NCI-H1092 treated with DMSO at 0.1 percent for 48 hours (cell line): ENCODE measurements around the gene PSMB1.
"Not testable (repeated sequence)": the region's sequence is repeated elsewhere in the genome, so short reads cannot be mapped to it uniquely, and the experiment has no call there.

Experiments
- DNase-seq: peaks from one replicate; lab custom pipeline; 2025; lab: John Stamatoyannopoulos, UW

The PSMB1 gene

GRCh38 chr6:170535004-170535403 lies 18.1 kb downstream of the PSMB1 start:
- DNase-seq = no peak

DNA sequence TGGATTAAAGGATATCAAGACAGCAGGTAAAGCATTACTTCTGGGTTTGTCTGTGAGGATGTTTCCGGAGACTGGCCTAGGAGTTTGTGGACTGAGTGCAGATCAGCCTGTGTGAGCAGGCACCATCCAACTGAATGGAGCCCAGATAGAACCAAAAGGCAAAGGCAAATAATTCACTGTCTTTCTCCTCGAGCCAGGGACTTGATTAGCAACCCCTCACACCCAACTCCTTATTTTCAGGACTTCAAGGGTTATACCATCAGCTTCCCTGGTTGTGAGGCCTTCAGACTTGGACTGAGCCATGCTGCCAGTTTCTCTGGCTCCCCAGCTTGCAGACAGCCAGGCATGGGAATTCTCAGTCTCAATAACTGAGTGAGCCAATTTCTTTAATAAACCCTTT lies 19.3 kb downstream of the PSMB1 start:
- DNase-seq = no peak

DNA sequence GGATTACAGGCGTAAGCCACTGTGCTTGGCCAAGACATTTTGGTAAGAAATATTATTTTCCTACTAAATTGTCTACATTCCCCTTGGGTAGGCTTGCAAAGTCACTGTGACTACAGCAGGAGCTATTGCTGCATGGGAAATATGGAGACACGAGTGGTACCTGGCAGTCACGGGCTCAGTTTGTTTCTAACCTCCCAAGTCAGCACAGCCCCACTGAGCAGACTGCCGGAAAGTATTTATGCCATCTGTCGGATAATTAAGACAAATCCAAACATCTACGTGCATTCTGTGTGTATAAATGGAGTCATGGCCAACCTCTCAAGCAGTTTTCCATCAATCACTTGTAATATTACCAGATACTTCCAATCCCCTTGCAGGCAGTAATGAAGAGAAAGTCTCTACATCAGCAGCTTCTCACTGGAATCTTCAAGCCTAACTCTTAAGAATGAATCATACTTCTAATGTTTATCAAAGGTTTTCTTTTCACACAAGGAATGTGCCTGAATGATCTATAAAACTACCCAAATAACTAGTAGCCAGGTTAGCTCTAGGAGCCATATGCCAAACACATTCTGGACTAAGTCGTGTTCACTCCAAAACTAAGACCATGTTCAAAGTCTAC lies 20.1 kb downstream of the PSMB1 start:
- DNase-seq = no peak

DNA sequence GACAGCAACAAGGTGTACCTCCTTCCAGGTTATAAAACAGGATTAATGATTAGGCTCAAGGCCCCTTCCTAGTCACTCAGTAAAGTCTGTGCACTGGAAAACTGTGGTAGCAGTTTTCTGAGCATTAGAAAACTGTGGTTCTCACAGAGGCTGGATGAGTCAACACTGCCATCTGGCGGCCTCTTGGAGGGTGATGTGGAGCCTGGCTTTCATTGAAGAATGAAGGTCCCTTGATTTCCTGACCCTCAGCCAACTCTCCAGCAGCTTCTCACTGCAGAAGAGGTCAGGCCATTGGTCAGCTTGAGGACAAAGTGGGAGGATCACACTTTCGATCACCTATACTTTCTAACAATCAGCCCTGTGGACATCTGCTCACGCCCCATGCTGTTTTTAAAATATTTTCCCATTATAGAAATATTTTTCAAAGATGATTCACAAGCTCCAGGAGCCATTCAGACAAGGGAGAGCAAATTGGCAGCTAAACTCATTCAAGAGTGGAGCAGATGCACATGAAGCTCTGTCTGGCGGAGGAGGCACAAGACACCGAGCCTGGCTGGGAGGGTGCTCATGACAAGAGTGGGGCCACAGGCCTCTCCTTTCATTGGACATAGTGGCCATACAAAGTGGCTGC lies 23.2 kb downstream of the PSMB1 start:
- peak; percentile 86 for DNase-seq

DNA sequence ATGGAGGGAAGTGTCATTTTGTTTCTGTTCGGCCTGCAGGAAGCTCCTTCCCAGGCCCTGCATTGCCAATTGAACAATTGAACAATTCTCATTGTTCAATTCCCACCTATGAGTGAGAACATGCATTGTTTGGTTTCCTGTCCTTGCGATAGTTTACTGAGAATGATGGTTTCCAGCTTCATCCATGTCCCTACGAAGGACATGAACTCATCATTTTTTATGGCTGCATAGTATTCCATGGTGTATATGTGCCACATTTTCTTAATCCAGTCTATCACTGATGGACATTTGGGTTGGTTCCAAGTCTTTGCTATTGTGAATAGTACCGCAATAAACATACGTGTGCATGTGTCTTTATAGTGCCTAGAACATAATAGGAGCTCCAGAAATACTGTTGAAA lies 25.1 kb downstream of the PSMB1 start:
- DNase-seq = not testable (repeated sequence)

DNA sequence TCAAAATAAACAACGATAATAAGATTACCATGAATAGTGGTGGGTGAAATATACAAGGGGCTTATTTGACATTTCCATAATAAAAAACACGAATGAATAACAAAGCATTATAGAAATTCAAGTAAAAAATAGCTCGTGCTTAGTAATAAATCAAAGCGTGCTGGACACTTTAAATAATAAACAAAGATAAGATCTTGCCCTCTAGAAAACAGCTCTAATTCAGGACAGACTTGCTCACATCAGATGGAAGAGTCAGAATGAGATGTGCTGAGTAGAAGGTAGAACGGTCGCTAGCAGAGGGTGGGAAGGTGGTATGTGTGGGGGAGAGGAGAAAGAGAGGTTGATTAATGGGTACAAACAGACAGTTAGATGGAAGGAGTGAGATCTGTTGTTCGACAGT lies 27.3 kb downstream of the PSMB1 start:
- no peak for DNase-seq

DNA sequence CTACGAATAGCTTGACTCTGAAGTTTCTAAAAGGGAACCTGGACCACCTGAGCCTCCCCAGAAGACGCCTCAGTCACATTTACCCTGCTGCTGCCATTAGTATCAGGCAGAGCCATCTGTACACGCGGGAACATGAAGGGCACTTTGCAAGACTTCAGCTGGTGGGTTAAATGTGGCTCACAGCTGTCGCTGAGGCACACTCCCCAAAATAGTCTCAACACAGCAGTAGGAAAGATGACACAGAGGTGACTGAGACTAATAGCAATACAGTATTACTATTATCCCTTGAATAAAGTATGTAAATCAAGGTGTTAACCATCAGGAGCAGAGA lies 29.0 kb downstream of the PSMB1 start:
- no peak for DNase-seq

DNA sequence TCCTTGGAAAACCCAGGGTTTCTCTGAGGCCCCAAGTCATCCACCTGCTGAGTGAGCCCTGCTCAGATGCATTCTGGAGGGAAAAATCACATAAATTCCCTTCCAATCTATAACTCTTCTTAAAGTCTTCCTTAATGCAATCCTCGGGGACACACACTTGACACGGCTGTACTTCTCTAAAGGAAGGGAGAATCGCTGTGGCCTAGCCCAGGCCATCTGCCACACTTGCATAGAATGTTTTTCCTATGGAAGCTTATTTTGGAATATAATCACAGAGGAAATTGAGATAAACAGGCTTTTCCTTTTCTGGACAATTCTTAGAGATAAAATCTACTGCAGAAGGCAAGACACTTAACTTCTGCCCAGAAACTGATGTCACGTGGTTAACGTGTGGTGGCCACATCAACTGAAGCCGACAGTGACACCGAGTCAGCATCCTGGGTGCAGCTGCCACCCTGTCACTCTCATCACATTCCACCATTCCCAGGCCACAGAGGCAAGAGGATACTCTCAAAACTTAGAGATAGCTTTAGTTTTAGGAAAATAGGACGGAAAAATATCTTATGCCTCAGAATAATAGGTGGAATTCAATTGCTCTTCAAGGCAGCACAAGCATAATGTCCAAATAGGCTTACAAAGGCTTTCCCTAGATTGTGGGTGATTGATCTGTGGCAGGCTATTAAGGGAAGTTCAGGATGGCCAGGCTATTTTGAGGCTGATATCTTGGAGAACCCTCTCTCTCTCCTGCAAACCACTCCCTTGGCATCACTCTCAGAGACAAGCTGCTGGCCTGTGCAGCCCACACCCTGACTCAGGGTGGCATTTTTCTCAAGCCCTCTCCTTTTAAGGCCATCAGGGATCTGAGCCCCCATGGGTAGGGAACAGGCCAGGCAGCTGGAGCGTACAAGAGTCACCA lies 29.6 kb downstream of the PSMB1 start:
- DNase-seq = no peak

DNA sequence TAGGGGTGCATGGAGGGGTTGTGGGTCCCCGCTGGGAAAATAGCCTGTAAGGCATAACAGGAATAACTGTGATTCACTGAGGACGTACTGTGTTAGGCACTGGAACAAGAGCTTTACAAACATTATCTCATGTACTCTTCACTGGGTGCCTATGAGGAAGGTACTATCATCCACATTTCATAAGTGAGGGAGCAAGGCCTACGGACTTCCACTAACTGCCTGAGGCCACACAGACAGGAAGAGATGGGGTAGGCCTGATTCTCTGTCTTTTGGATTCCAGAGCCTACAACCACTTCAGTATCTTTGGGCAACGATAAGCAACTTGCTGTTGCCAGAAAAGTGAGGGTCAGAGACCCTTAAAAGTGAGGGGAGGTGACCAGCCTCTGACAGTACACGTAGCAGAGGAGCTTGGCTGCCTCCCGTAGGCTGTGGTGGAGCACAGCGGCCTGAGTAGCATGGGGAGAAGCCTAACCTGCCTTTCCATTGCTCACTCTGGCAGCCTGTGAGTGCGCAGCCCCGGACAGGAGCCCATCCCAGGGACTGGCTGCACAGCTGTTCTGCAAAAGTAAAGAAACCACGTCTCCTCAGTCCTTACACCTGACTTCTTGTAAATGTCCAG lies 30.4 kb downstream of the PSMB1 start:
- peak; percentile 69 for DNase-seq

- peak; percentile 92 for DNase-seq
These were observed 36.1 kb downstream of the PSMB1 start for GRCh38 chr6:170516783-170517616.

DNA sequence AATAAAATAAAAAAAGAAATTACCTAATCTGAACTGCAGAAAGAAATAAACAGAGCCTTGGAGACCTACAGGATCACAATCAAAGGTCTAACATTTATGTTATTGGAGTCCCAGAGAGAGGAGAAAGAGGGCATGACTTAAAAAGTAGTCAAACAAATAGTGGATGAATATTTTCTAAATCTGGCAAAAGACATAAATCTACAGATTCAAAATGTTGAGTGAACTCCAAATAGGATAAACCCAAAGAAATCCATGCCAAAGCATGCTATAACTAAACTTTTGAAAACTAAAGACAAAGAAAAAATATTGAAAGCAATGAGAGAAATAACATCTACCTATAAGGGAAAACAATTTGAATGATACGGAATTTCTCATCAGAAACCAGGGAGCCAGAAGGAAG lies 38.2 kb downstream of the PSMB1 start:
- no peak for DNase-seq

GRCh38 chr6:170512249-170512648 lies 40.9 kb downstream of the PSMB1 start:
- DNase-seq = no peak

- no peak for DNase-seq
These were observed 42.5 kb downstream of the PSMB1 start for GRCh38 chr6:170510631-170511030.

- DNase-seq = no peak
These were observed 43.4 kb downstream of the PSMB1 start for GRCh38 chr6:170509723-170510018.

DNA sequence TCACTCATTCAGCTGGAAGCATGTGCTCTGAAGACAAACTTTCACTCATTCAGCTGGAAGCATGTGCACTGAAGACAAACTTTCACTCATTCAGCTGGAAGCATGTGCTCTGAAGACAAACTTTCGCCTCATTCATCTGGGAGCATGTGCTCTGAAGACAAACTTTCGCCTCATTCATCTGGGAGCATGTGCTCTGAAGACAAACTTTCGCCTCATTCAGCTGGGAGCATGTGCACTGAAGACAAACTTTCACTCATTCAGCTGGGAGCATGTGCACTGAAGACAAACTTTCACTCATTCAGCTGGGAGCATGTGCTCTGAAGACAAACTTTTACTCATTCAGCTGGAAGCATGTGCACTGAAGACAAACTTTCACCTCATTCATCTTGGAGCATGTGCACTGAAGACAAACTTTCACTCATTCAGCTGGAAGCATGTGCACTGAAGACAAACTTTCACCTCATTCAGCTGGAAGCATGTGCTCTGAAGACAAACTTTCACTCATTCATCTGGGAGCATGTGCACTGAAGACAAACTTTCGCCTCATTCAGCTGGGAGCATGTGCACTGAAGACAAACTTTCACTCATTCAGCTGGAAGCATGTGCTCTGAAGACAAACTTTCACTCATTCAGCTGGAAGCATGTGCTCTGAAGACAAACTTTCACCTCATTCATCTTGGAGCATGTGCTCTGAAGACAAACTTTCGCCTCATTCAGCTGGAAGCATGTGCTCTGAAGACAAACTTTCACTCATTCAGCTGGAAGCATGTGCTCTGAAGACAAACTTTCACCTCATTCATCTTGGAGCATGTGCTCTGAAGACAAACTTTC lies 44.0 kb downstream of the PSMB1 start:
- not testable (repeated sequence) for DNase-seq

- not testable (repeated sequence) for DNase-seq
These were observed 44.8 kb downstream of the PSMB1 start for GRCh38 chr6:170508275-170508674.

DNA sequence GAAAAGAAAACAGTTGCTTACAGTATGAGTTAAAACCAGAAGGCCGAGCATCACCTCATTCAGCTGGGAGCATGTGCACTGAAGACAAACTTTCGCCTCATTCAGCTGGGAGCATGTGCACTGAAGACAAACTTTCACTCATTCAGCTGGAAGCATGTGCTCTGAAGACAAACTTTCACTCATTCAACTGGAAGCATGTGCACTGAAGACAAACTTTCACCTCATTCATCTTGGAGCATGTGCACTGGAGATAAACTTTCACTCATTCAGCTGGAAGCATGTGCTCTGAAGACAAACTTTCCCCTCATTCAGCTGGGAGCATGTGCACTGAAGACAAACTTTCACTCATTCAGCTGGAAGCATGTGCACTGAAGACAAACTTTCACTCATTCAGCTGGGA lies 45.4 kb downstream of the PSMB1 start:
- not testable (repeated sequence) for DNase-seq

- DNase-seq = no peak
These were observed 46.7 kb downstream of the PSMB1 start for GRCh38 chr6:170506446-170506845.

- peak; percentile 41 for DNase-seq
These were observed 47.8 kb downstream of the PSMB1 start for GRCh38 chr6:170505306-170505705.

GRCh38 chr6:170504479-170504878 lies 48.6 kb downstream of the PSMB1 start:
- no peak for DNase-seq

DNA sequence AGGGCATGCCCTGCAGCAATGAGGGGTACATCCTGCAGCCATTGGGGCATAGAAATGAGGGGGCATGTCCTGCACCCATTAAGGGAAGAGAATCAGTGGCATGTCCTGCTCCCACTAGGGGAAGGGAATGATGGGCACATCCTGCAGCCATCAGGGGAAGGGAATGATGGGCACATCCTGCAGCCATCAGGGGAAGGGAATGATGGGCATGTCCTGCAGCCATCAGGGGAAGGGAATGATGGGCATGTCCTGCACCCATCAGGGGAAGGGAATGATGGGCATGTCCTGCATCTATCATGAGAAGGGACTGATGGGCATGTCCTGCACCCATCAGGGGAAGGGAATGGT lies 49.7 kb downstream of the PSMB1 start:
- DNase-seq = no peak
